CD4-positive, alpha-beta T cell treated with Interleukin-17A for 1 hour (primary cell): ENCODE results near the gene TMOD4.
"Not testable (repeated sequence)": the region's sequence is repeated elsewhere in the genome, so short reads cannot be mapped to it uniquely, and the experiment has no call there.

Experiments
- DNase-seq: peaks from one replicate; pipeline ENCODE4 v3.0.0-alpha.2; 2020

The TMOD4 gene

GRCh38 chr1:151175863-151176262 is at the start of gene TMOD4:
TMOD4 (minus strand) TSS chr1:151175981; CDS start chr1:151174875, 1,106 bp downstream.
- DNase-seq = no peak

GRCh38 chr1:151222130-151222529 is 46.3 kb upstream of the TMOD4 start:
- DNase-seq = no peak

GRCh38 chr1:151221616-151222015 is 45.8 kb upstream of the TMOD4 start:
- no peak for DNase-seq

- DNase-seq = no peak
Measured at GRCh38 chr1:151213560-151213959, 37.8 kb upstream of the TMOD4 start.

- DNase-seq = no peak
Measured at GRCh38 chr1:151211972-151212705, 36.4 kb upstream of the TMOD4 start.

GRCh38 chr1:151210830-151211229 is 35.0 kb upstream of the TMOD4 start:
- no peak for DNase-seq

- DNase-seq = not testable (repeated sequence)
Measured at GRCh38 chr1:151205381-151205965, 29.7 kb upstream of the TMOD4 start.

GRCh38 chr1:151199873-151200581 is 24.2 kb upstream of the TMOD4 start:
- peak; percentile 24 for DNase-seq

- DNase-seq = peak; percentile 99
Measured at GRCh38 chr1:151198254-151199127, 22.7 kb upstream of the TMOD4 start, which contains the start of gene PIP5K1A. PIP5K1A (plus strand) TSS chr1:151198552; CDS start chr1:151198997, 445 bp downstream.

GRCh38 chr1:151197863-151198253 is 22.1 kb upstream of the TMOD4 start:
- DNase-seq = peak; percentile 5

- DNase-seq = peak; percentile 76
Measured at GRCh38 chr1:151196292-151196800, 20.6 kb upstream of the TMOD4 start.

- not testable (repeated sequence) for DNase-seq
Measured at GRCh38 chr1:151194894-151195594, 19.3 kb upstream of the TMOD4 start.

GRCh38 chr1:151193856-151194255 is 18.1 kb upstream of the TMOD4 start:
- DNase-seq = no peak

GRCh38 chr1:151193304-151193703 is 17.5 kb upstream of the TMOD4 start:
- DNase-seq = no peak

- DNase-seq = no peak
Measured at GRCh38 chr1:151192047-151192446, 16.3 kb upstream of the TMOD4 start.

GRCh38 chr1:151189637-151190445 is 14.1 kb upstream of the TMOD4 start, which contains the start of gene VPS72:
VPS72 (minus strand) TSS chr1:151190197; CDS start chr1:151190121, 76 bp downstream.
- DNase-seq = peak; percentile 88

- DNase-seq = not testable (repeated sequence)
Measured at GRCh38 chr1:151188667-151189066, 12.9 kb upstream of the TMOD4 start.

GRCh38 chr1:151187205-151187604 is 11.4 kb upstream of the TMOD4 start:
- DNase-seq = no peak

- no peak for DNase-seq
Measured at GRCh38 chr1:151184211-151184610, 8.4 kb upstream of the TMOD4 start.

GRCh38 chr1:151176514-151177045 is 799 bp upstream of the TMOD4 start:
- DNase-seq = no peak
